HUES6 (cell line): Measurements from ENCODE around the gene PRRT2.
"Not testable (repeated sequence)": the region's sequence is repeated elsewhere in the genome, so short reads cannot be mapped to it uniquely, and the experiment has no call there.

Source experiments
- H3K27ac ChIP-seq: 2 replicates; pipeline ENCODE4 v1.7.0; 2013; ENCODE audit warnings: low read depth, mild to moderate bottlenecking, low read length, inconsistent platforms
- H3K27me3 ChIP-seq: 2 replicates; pipeline ENCODE4 v1.6.1; 2013; ENCODE audit warnings: low read length; ENCODE audit not compliant: control insufficient read depth, insufficient read depth
- H3K36me3 ChIP-seq: 2 replicates; pipeline ENCODE4 v1.6.1; 2013; ENCODE audit warnings: low read length; ENCODE audit not compliant: control insufficient read depth, insufficient read depth
- H3K4me1 ChIP-seq: 2 replicates; pipeline ENCODE4 v1.6.1; 2013; ENCODE audit warnings: low read length; ENCODE audit not compliant: control insufficient read depth, insufficient read depth
- H3K4me3 ChIP-seq: 2 replicates; pipeline ENCODE4 v1.5.1; 2013; ENCODE audit warnings: low read depth, low read length
- H3K9ac ChIP-seq: one replicate; pipeline ENCODE4 v1.6.1; 2013; ENCODE audit warnings: mild to moderate bottlenecking, low read length
- H3K9me3 ChIP-seq: 2 replicates; pipeline ENCODE4 v1.6.1; 2013; ENCODE audit warnings: low read depth, low read length; ENCODE audit not compliant: control insufficient read depth, insufficient read depth

PRRT2 gene

DNA sequence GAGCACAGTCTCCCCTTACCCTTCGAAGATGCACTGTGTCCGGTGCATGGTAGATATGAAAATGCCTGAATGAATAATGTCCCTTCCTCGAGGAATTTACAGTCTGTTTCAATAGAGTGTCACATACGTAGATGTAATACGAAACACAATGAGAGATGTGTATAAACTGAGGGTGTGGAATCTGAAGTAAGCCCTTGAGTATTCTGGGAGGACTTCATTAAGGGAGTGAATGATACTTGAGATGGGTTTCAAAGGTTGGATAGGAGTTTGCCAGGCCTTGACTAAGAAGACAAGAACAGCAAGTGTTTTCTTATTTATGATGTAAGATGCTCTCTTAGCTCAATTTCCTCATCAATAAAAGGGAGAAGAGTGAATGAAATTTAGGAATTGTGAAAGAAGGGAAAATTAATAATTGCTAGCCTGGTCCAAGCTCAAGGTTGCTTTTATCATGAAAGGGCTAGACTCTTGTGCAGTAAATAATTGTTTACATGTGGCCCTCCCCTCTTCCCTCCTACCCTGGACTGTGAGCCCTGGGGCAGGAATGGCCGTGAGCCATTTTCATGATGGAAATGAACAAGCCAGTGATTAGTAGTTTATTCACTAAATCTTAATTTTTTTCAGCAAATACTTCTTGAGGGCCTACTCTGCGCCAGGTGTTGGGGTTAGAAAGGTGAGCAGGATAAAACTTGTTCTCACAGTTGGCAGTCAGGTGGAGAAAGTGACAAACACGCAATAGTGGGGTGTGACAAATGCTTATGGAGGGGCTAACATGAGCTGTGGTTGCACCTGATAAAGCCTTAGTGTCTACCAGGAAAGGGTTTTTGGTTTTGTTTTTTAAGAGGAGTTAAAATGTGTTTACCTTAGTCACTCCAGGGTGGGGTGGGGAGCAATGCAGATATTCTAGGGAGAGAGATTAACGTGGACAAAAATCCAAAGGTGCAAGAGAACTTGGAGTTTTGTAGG lies 19.9 kb upstream of the PRRT2 start:
- Histone ChIP-seq H3K4me3 (peak overlapping the region; percentile 90), H3K9me3 (no peaks in the 10 kb centered on the region), H3K9ac (peak overlapping the region; percentile 92), H3K4me1 (peaks cover 11% of the 10 kb centered on the region), H3K27me3 (no peaks in the 10 kb centered on the region), H3K27ac (no peak overlapping the region), H3K36me3 (peaks cover 24% of the 10 kb centered on the region)

DNA sequence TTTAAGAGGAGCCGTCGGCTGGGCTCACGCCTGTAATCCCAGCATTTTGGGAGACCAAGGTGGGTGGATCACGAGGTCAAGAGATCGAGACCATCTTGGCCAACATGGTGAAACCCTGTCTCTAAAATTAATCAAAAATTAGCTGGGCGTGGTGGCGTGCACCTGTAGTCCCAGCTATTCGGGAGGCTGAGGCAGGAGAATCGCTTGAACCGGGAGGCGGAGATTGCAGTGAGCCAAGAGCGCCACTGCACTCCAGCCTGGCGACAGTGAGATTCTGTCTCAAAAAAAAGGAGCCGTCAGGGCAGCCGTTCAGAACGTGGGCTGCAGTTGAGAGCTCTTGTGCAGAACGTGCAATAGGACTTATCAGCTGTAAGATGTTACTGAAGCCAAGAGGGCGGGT lies 18.8 kb upstream of the PRRT2 start:
- not testable (repeated sequence) for H3K4me3 ChIP-seq, H3K27ac ChIP-seq, H3K9me3 ChIP-seq, H3K9ac ChIP-seq, H3K27me3 ChIP-seq
- Histone ChIP-seq H3K36me3 (peaks cover 35% of the 10 kb centered on the region), H3K4me1 (peaks cover 11% of the 10 kb centered on the region)

DNA sequence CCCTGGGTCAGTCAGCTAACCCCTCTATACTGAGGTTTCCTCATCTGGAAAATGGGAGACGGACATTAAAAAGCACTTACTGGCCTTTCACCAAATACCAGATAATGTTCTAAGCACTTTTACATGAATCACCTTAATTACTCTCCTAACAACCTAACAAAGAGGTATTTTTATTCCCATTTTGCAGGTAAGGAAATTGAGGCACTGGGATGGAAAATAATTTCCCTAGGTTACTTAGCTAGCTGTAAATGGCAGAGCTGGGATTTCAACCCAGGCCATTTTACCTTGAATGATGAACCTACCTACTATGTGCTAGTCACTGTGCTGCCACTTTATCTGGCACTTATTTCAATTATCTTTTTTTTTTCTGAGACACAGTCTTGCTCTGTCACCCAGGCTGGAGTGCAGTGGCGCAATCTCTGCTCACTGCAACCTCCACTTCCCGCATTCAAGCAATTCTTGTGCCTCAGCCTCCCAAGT lies 17.7 kb upstream of the PRRT2 start:
- H3K9ac ChIP-seq = no peak overlapping the region
- H3K4me1 ChIP-seq = peaks cover 11% of the 10 kb centered on the region
- H3K4me3 ChIP-seq = no peak overlapping the region
- H3K9me3 ChIP-seq = no peaks in the 10 kb centered on the region
- no peak overlapping the region for H3K27ac ChIP-seq
- peaks cover 46% of the 10 kb centered on the region for H3K36me3 ChIP-seq
- H3K27me3 ChIP-seq = no peaks in the 10 kb centered on the region

DNA sequence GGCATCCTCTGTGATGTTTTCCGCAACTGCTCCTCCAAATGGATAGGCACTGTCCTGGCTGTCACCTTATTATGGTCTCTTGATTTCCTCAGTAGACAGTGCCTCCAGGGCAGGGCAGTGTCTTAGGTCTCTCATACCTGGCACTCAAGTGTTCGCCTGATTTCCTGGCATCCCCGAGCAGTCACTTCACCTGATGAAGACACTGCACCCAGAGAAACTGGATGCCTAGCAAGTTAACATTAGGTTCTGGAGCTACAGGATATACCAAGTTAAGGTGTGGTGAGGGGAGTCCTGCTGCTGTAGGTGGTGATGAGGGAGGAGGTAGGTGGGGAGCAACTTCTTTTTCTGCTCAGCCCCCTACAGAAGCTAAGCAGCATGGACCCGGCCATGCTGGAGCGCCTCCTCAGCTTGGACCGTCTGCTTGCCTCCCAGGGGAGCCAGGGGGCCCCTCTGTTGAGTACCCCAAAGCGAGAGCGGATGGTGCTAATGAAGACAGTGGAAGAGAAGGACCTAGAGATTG lies 9.5 kb upstream of the PRRT2 start:
- H3K36me3 ChIP-seq = peaks cover 73% of the 10 kb centered on the region
- no peak overlapping the region for H3K9ac ChIP-seq
- no peak overlapping the region for H3K27ac ChIP-seq
- no peaks in the 10 kb centered on the region for H3K9me3 ChIP-seq
- no peak overlapping the region for H3K4me3 ChIP-seq
- no peaks in the 10 kb centered on the region for H3K27me3 ChIP-seq
- H3K4me1 ChIP-seq = peaks cover 19% of the 10 kb centered on the region

DNA sequence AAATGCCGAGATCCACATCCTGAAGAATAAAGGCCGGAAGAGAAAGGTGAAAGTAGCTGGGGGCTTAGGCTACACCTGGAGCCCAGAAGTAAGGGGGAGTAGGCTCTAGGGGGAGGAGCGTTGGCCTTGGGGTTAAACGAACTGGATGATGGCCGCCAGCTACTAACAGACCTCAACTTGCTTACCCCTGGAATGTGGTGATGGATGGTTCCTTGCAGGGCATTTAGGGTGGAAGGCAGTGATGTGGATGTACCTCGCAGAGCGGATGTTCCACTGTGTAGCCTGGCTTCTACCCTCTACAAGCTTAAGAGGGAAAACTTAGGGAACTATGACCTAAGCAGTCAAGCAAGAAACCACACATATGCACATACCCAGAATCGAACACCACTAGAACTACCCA lies 8.0 kb upstream of the PRRT2 start:
- H3K4me1 ChIP-seq = peaks cover 25% of the 10 kb centered on the region
- H3K36me3 ChIP-seq = peaks cover 70% of the 10 kb centered on the region
- no peaks in the 10 kb centered on the region for H3K27me3 ChIP-seq
- H3K27ac ChIP-seq = no peak overlapping the region
- H3K4me3 ChIP-seq = peak overlapping the region; percentile 79; the same call in 1 of the 2 replicates
- H3K9me3 ChIP-seq = no peaks in the 10 kb centered on the region
- H3K9ac ChIP-seq = no peak overlapping the region

DNA sequence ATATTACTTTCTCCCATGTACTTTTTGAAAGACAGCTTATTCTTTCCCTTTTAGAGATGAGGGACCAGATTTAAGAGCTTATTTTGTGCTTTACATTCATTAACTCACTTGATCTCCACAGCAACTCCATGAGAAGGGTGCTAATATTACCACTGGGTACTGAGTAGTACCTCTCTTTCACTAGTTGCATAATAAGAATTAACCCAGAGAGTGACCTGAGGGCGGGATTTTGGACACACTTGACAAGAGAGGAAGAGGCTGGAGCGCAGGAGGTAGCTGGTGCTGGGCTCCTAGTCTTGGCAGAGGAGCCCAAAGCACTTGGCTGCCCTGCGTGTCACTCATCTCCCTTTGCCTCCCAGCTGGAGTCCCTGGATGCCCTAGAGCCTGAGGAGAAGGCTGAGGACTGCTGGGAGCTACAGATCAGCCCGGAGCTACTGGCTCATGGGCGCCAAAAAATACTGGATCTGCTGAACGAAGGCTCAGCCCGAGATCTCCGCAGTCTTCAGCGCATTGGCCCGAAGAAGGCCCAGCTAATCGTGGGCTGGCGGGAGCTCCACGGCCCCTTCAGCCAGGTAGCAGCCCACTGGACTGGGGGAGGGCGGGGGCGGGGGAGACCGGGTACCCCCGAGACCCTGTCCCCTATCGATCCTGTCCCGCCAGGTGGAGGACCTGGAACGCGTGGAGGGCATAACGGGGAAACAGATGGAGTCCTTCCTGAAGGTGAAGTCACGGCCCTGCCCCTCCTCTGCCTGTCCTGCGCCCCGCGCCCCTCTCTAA lies 7.3 kb upstream of the PRRT2 start:
- Histone ChIP-seq H3K4me1 (peaks cover 28% of the 10 kb centered on the region), H3K9ac (peak overlapping the region; percentile 85), H3K36me3 (peaks cover 68% of the 10 kb centered on the region), H3K4me3 (peak overlapping the region; percentile 79), H3K27me3 (no peaks in the 10 kb centered on the region), H3K27ac (peak overlapping the region; percentile 85), H3K9me3 (no peaks in the 10 kb centered on the region)

DNA sequence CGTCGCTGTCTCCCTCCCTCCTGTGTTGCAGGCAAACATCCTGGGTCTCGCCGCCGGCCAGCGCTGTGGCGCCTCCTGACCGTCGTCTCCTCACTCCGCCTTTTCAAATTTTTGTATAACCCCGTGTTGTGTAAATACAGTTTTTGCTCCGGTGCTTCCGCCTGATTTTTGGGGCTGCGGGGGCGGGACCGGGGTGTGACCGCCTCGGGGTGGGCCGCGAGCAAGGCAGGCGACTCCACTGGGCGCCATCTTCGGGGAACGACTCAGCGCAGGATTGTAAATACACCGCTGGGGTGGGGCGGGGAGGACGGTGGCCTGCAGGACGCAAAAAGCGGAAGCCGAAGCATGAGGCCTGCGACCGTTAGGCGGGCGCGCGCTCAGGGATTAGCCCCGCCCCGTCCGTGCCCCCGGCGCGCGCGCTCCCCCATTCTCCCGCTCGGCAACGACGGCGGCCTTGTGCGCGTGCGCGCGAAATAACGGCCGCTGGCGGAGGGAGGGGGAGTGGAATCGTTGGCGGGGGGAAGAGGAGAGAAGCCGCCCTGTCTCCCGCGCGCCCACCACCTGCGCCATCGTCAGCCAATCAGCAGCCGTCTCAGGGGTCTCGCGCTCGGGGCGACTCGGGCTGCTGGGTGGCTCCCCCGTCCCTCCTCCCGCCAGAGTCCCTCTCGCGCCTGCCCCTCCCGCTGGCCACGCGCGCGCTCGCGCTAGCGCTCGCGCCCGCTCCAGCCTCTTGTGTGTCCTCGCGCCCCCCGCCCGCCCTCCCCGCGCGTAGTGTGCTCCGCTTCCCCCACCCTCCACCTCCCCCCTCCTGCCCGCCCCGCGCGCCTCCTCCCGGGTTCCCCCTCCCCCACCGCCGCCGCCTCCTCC lies 6.5 kb upstream of the PRRT2 start:
- Histone ChIP-seq H3K4me1 (peaks cover 37% of the 10 kb centered on the region), H3K36me3 (peaks cover 69% of the 10 kb centered on the region), H3K9me3 (no peaks in the 10 kb centered on the region), H3K9ac (peak overlapping the region; percentile 85), H3K27ac (peak overlapping the region; percentile 85), H3K4me3 (peak overlapping the region; percentile 79), H3K27me3 (no peaks in the 10 kb centered on the region)

DNA sequence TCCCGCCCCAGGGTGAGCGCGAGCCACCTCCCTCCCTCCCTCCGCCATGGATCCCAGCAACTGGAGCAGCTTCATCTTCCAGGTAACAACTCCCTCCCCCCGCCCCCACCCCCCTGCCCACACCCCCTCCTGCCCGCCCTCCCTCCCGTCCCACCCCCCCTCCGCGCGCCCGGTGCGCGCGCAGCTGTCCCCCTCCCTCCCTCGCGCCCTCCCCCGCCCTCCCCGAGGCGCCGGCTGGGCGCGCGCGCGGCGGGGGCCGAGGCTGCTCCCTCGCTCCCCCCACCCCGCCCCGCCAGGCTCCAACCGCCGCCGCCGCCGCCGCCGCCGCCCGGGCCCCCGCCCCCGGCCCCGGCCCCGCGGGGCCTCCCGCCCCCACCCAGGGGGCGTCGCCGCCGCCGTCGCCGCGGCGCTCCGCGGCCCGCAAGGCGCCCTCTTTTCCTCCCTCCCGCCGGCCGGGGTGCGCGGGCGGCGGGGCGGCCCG lies 5.9 kb upstream of the PRRT2 start, which contains the start of gene MAZ:
MAZ (plus strand) TSS at position 431 of the 481 bp plus-strand sequence. CDS start 173 bp downstream, outside the sequence.
- H3K27ac ChIP-seq = peak within 1 kb of the TSS; percentile 85; the same call in 1 of the 2 replicates
- peaks cover 63% of the 10 kb centered on the region for H3K36me3 ChIP-seq
- H3K9ac ChIP-seq = peak within 1 kb of the TSS; percentile 95
- H3K9me3 ChIP-seq = no peaks in the 10 kb centered on the region
- no peaks in the 10 kb centered on the region for H3K27me3 ChIP-seq
- peaks cover 42% of the 10 kb centered on the region for H3K4me1 ChIP-seq
- H3K4me3 ChIP-seq = peak within 1 kb of the TSS; percentile 79

DNA sequence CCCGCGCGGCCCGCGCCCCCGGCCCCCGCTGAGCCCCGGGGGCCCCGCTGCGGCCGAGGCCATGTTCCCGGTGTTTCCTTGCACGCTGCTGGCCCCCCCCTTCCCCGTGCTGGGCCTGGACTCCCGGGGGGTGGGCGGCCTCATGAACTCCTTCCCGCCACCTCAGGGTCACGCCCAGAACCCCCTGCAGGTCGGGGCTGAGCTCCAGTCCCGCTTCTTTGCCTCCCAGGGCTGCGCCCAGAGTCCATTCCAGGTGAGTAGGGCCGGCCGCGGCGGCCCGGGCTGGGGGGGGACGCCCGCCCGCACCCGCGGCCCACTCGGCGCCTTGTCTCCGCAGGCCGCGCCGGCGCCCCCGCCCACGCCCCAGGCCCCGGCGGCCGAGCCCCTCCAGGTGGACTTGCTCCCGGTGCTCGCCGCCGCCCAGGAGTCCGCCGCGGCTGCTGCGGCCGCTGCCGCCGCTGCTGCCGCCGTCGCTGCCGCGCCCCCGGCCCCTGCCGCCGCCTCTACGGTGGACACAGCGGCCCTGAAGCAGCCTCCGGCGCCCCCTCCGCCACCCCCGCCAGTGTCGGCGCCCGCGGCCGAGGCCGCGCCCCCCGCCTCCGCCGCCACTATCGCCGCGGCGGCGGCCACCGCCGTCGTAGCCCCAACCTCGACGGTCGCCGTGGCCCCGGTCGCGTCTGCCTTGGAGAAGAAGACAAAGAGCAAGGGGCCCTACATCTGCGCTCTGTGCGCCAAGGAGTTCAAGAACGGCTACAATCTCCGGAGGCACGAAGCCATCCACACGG lies 5.2 kb upstream of the PRRT2 start:
- H3K27ac ChIP-seq = peak overlapping the region; percentile 63; the same call in 1 of the 2 replicates
- peaks cover 56% of the 10 kb centered on the region for H3K36me3 ChIP-seq
- H3K9me3 ChIP-seq = no peaks in the 10 kb centered on the region
- peak overlapping the region; percentile 95 for H3K9ac ChIP-seq
- H3K27me3 ChIP-seq = no peaks in the 10 kb centered on the region
- H3K4me1 ChIP-seq = peaks cover 42% of the 10 kb centered on the region
- peak overlapping the region; percentile 73 for H3K4me3 ChIP-seq
